Thyroid gland (tissue), 4 donors: ENCODE measurements around the gene EFL1.

Experiments used
- POLR2A ChIP-seq, 2 donors: fragments of 450-650 bp; IDR thresholded peaks; one replicate each; pipeline ENCODE4 v1.6.1; 2017; ENCODE audit warnings: antibody characterized with exemption in 2 of 2, mild to moderate bottlenecking in 2 of 2, moderate library complexity in 1 of 2
- TF ChIP-seq, protein P1 (sequence below), 6 experiments: fragments of 200-600 bp in 3 of 6; fragments of 450-650 bp in 3 of 6; sonication (generic) in 3 of 6; IDR thresholded peaks; one replicate each; pipeline ENCODE4 v1.5.1; 2016 to 2019; ENCODE audit warnings: antibody characterized with exemption in 6 of 6, mild to moderate bottlenecking in 2 of 6, inconsistent platforms in 1 of 6, moderate library complexity in 1 of 6

DNA sequence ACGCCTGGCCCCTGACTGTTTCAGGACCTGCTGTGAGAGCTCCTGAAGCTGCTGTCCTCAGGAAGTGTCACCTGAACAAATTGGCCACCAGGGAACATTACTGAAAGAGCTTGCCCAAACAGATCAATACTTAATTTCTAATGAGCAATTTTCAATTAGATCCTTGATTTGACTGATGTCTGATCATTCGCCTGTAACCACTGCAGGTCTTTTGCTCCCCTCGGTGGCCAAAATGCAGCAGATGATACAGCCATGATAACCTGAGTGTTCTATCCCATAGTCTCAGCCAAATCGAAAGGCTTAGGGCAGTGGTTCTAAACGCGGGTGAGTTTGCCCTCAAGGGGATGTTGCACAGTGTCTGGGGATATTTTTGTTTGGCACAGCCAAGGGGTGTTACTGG is 159.1 kb downstream of the EFL1 start:
- TF ChIP-seq, protein P1, sequence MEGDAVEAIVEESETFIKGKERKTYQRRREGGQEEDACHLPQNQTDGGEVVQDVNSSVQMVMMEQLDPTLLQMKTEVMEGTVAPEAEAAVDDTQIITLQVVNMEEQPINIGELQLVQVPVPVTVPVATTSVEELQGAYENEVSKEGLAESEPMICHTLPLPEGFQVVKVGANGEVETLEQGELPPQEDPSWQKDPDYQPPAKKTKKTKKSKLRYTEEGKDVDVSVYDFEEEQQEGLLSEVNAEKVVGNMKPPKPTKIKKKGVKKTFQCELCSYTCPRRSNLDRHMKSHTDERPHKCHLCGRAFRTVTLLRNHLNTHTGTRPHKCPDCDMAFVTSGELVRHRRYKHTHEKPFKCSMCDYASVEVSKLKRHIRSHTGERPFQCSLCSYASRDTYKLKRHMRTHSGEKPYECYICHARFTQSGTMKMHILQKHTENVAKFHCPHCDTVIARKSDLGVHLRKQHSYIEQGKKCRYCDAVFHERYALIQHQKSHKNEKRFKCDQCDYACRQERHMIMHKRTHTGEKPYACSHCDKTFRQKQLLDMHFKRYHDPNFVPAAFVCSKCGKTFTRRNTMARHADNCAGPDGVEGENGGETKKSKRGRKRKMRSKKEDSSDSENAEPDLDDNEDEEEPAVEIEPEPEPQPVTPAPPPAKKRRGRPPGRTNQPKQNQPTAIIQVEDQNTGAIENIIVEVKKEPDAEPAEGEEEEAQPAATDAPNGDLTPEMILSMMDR (IDR thresholded peaks at IDR 0.05) = no peak
- no peak for TF ChIP-seq POLR2A (IDR thresholded peaks at IDR 0.05)
